GM18499 (cell line): ENCODE data around the gene SOX10.
A peak's percentile ranks its signal among the peaks of the same experiment; 100 is the strongest.
"Not testable (repeated sequence)": the region's sequence is repeated elsewhere in the genome, so short reads cannot be mapped to it uniquely, and the experiment has no call there.

Experiments
- ATAC-seq: cut with Tn5 transposase; IDR thresholded peaks from one replicate; pipeline ENCODE4 v1.9.1; 2021; ENCODE audit warnings: moderate number of reproducible peaks; ENCODE audit not compliant: insufficient read depth, unreplicated experiment

The SOX10 gene

GRCh38 chr22:37967637-37968451, 16.5 kb downstream of the SOX10 start:
- no peak for ATAC-seq

- no peak for ATAC-seq
Observed at GRCh38 chr22:37967147-37967546, 17.2 kb downstream of the SOX10 start.

GRCh38 chr22:37965940-37966664, 18.3 kb downstream of the SOX10 start:
- no peak for ATAC-seq

GRCh38 chr22:37961062-37961461, 23.3 kb downstream of the SOX10 start:
- no peak for ATAC-seq

- no peak for ATAC-seq
Observed at GRCh38 chr22:37959231-37959825, 25.0 kb downstream of the SOX10 start.

- ATAC-seq = no peak
Observed at GRCh38 chr22:37957232-37957631, 27.1 kb downstream of the SOX10 start.

- ATAC-seq = not testable (repeated sequence)
Observed at GRCh38 chr22:37955825-37956397, 28.4 kb downstream of the SOX10 start.

GRCh38 chr22:37954686-37955085, 29.7 kb downstream of the SOX10 start:
- no peak for ATAC-seq

- ATAC-seq = peak; percentile 79
Observed at GRCh38 chr22:37953437-37954179, 30.7 kb downstream of the SOX10 start, which contains the start of the genes C22orf23 and POLR2F. Gene C22orf23 (minus strand): TSS chr22:37953601. CDS start chr22:37953149, 452 bp downstream. Gene POLR2F (plus strand): TSS chr22:37953699. CDS start chr22:37953788, 89 bp downstream.

GRCh38 chr22:37953062-37953436, 31.3 kb downstream of the SOX10 start:
- ATAC-seq = peak; percentile 28

GRCh38 chr22:37952629-37953028, 31.7 kb downstream of the SOX10 start:
- ATAC-seq = not testable (repeated sequence)

- no peak for ATAC-seq
Observed at GRCh38 chr22:37951305-37951704, 33.0 kb downstream of the SOX10 start.

- not testable (repeated sequence) for ATAC-seq
Observed at GRCh38 chr22:37947142-37947795, 37.1 kb downstream of the SOX10 start.

GRCh38 chr22:37944423-37944822, 39.9 kb downstream of the SOX10 start:
- ATAC-seq = not testable (repeated sequence)

GRCh38 chr22:37943825-37944198, 40.5 kb downstream of the SOX10 start:
- ATAC-seq = no peak

- no peak for ATAC-seq
Observed at GRCh38 chr22:37943136-37943824, 41.1 kb downstream of the SOX10 start.

GRCh38 chr22:37942133-37942532, 42.2 kb downstream of the SOX10 start:
- no peak for ATAC-seq

GRCh38 chr22:37940698-37941376, 43.5 kb downstream of the SOX10 start:
- no peak for ATAC-seq
